Measurements from ENCODE around the gene PER3.

Gene PER3

DNA sequence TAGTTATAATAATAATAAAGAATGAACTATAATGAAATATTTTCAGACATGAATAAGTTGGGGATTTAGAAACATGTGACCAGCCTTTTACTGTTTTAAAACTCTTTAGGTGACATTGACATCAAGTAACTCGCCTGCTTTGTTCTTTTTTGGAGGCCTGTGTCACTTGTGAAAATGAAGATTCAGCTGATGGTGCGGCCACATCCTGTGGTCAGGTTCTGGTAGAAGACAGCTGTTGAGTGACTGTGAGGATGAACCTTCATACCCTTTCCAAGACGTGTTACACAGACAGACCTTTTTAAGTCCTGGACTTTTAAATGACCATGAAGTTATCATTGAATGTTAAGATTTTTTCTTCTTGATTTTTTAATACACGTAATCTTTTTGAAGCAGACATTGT, 58.4 kb downstream of the PER3 start:
- DNase-seq = no peak

DNA sequence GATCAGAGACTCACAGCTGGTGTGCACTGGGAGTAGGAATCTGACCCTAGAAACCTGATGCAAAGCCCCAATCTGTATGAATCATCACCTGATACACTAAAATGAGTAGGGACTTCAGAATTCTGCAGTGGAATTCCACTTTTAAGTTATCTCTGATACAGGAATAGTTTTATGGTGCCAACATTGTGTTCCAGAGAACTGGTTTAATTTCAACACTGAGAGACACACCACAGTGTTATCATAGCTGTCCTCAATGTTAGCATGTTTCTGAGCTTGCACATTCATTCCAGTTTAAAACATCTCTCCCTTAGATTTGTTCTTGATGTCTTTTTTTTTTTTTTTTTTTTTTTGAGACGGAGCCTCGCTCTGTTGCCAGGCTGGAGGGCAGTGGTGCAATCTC, 61.7 kb downstream of the PER3 start:
- no peak for DNase-seq

DNA sequence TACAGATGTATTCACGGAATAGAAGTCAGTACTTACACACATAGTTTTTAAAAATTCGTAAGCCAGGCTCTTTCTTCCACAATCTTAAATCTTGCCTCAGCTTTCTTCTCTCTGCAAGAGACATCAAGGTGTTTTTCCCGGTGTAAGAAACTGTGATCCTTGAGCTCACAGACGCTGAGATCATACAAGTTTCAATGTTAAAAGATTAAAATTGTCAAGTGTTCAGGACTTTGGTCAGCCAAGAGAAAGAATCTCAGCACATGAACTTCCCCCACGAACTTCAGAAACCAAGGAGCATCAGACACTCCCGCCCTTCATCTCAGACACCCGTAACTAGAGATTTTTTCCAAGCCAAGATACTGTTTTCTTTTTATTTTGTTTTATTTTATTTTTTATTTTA, 62.6 kb downstream of the PER3 start:
- DNase-seq = no peak

DNA sequence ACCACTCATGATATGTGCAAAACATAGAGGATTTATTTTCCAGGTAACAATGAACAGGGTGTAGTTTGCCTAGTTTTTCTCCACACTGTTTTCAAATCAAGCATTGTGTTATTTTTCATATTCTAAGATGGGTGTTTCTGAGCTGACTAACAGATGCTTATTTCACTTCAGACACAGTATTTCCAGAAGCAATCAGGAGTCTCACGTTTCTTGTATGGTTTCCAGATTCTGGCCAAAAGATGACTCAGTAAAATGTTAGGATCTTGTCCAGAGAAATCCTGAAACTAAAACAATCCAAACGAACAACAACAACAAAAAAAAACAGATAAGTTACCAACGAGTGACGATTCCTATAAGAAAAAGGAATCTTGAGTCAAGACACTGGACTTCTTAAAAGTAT, 63.5 kb downstream of the PER3 start:
- no peak for DNase-seq

DNA sequence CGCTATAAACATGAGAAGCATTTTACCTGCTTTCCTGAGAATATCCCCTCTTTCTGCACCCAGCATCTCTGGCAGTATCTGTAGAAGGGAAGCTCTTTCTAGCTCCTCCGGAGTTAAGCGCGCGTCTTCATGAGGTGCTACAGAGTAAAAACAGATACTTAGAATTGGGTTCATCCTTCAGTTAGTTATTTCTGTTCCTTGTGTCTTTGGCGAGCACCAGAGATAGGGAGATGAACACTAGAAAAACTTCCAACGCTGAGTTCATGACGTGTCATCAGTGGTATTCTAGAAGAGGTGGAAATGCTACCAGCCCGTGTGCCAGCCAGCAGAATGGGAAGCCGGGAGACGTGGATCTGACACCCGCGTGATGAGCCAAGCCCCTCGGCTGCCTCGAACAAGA, 66.7 kb downstream of the PER3 start:
- DNase-seq = no peak

DNA sequence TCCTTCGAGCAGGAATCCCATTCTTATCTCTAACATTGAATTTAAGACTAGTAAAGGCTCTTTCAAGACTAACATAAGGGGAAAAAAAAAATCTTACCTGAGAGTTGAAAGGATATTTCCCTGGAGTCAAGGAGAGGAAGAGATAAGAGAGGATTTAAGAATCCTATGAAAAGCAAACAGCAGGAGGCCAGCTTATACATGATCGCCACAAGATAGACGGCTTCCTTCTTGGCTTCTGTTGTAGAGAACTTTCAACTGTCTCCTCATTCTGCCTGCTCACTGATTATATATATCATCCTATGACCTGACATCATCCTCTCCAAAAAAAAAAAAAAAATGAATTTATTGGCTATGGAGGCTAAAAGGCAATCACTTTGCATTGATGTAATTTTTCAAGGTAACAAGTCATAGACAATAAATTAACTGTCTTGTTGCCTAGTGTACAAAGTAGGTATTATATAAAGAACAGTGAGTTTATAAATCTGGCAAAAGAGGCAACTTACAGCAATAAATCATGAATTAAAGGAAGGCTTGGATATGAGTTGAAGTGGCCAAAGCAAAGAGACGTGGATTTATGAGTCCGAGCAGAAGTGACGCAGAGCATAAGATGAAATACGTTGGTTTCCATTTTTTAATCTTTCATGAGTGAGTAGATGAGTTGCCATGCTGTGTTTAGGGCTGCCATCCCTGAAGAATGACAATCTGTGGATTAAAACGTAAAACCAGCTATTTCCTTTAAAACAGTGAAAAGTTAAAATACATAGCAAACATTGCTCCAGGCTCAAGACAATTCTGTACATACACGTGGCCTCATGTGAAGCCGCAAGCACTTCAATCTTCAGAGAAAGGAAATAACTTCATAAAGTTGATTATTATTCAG, 69.0 kb downstream of the PER3 start, which contains the start of gene UTS2:
UTS2 (minus strand) TSS at position 262 of the 880 bp plus-strand sequence; CDS start at position 200, 62 bp downstream.
- DNase-seq = no peak

DNA sequence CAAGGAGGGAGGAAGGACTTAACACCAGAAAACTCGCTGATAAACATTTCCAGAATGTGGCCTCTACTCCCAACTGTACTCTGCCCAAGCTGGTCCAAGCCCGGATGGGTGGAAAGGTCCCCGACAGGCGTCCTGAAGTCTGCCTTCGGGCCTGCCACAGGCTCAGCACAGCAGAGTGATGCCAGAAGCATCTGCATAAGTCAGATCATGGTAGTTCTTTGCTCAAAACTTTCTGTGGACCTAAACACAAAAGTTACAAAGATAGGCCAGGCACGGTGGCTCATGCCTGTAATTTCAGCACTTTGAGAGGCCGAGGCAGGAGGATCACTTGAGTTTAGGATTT, 69.6 kb downstream of the PER3 start:
- no peak for DNase-seq

DNA sequence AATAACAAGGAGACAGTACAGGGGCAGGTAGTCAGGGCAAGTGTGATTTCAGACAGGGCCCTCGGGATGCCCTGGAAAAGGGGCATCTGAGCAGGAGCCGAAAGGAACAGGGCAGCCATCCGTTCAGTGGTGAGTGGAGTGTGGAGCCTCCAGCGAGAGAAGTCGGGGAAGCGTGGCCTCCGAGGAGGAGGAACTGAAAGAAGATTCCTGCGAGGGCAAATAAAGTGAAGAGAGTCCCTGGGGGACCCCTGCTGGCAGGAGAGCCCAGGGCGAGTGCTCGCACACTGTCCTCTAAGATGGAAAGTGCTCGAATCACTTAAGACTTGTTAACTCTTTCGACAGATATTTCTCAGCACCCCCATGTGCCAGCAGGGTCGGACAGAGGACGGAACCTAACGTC, 72.3 kb downstream of the PER3 start:
- DNase-seq = no peak

DNA sequence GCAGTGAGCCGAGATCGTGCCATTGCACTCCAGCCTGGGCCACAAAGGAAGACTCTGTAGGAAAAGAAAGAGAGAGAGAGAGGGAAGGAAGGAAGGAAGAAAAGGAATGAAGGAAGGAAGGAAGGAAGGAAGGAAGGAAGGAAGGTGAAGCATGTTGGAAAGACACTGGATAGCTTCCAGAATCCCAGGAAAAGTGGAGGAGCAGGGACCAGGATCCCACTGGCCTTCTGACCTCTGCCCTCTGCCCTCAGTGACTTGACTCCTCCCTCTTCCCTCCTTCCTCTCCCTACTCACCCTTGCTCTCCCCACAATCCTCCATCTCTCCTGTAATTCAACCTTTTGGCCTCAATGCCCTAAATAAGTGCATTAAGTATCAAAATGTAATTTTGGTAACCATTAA, 72.9 kb downstream of the PER3 start:
- no peak for DNase-seq

DNA sequence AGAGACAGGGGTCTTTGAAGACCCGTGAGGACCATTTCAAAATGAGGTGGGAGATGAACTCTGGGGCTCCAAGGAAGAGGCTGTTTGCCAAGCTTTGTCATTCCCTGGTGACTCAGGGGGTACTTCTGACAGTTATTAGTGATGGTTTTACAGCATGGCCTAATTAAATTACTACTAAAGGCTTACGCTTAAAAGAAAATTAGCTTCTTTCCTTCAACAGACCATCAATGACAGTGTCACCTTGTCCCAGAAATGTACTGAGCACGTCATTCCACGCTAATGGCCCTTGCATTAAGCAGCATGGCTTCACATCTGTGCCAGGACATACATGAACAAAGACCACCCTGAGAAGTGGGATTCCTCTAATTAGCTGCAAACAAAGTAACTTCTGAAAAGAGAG, 73.9 kb downstream of the PER3 start:
- no peak for DNase-seq

DNA sequence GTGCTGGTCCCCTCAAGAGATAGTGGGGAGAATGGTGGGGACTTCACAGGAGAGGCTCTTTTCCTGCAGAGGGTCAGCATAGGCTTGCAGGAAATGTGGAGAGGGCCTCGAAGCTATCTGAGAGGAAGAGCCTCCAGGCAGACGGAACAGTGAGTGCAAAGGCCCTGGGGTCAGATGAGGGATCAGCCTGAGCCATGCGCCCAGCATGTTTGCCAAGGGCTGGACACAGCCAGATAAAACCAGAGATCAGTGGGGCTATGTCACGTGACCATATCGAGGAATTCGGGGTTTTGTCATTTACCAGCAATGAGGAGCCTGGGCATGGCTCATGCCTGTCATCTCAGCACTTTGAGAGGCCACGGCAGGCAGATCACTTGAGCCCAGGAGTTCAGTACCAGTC, 75.3 kb downstream of the PER3 start:
- no peak for DNase-seq

DNA sequence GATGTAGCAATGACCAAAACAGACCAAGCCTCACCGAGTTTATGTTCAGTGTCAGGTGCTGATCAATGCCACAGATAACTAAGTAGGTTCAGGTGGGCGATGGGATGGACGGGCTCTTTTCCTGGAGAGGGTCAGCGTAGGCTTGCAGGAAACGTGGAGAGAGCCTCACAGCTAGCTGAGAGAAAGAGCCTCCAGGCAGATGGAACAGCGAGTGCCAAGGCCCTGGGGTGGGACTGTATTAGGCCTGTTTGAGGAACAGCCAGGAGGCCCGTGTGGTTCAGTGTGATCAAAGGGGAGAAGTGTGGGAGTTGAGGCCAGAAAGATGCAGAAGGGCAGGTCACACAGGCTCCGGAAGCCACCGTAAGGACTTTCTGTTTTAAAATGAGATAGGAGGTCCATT, 76.0 kb downstream of the PER3 start:
- no peak for DNase-seq

DNA sequence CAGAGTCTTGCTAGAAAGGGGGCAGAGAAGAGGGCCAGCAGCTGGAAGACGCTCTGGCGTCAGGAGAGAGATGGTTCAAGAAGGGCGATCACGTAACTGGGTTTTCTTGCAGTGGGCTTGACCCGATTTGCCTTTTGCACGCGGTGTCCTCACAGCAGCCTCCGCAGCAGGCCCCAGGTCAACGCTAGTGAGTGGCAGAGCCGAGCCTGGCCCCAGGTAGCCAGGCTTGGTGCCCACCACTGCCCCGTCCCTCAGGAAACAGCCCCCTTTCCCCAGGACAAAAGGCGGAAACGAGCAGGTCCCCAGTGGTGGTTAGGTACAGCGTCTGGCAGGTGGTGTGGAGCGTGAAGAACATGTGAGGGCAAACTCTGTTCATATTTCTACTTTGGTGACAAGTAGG, 77.4 kb downstream of the PER3 start:
- DNase-seq = no peak

DNA sequence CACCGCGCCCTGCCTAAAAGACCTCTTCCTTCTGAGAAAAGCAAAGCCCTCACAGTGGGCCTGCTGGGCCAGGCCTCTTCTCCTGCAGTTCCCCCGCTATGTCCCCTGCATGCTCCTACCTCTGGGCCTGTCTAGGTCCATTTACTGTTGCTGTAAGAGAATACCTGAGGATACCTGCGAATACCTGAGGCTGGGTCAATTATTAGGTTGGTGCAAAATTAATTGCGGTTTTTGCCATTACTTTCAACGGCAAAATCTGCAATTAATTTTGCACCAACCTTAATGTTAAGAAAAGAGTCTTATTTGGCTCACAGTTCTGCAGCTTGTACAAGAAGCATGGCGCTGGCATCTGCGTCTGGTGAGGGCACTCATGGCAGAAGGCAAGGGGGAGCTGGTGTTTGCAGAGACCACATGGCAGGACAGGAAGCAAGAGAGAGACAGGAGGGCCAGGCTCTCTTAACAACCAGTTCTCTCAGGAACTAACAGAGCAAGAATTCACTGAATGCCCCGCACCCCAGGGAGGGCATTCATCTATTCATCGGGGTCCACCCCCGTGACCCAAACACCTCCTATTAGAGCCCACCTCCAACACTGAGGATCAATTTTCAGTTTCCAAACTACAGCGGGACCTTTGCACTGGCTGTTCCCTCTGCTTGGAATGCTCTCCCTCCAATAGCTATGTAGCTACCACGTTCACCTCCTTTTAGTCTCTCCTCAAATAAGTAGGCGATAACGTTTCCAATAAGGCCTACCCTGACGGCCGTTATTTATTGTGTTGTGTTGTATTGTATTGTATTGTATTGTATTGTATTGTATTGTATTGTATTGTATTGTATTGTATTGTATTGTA, 78.3 kb downstream of the PER3 start:
- no peak for DNase-seq

DNA sequence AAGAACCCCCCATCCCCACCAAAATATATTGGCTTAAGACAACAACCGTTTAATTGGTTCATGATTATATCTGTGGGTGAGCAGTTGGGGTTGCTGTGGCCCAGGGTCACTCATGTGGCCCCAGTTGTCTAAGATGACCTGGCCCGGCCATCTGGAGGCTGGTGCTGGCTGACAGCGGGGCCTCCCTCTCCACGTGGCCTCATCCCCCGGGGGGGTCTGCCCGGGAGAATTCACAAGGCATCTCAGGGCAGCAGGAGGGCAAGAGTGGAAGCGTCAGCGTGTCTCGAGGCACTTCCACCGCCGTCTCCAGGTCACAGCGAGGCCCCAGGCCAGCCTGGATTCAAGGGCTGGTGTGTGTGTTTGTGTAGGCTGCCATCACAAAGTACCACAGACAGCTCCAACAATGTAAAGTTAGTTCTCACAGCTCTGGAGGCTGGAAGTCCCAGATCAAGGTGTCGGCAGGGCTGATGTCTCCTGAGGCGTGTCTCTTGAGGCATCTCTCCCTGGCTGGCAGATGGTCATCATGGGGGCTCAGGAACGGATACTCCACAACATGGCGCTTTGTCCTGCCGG, 79.8 kb downstream of the PER3 start:
- no peak for DNase-seq

DNA sequence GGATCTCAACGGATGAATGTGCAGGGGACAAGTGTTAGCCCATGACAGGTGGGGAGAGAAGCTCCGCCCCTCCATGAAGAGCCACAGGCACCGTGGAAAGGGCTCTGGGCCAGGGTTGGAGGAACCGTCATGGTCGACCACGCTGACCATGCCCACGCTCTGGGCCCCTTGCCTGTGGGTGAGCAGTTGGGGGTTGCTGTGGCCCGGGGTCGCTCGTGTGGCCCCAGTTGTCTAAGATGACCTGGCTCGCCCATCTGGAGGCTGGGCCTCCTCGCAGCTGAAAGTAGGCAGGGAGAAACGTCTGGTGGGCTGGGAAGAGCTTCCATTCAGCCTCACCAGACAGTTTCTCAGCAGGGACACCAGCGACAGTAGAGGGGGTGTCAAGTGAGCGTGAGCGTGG, 81.9 kb downstream of the PER3 start:
- no peak for DNase-seq

DNA sequence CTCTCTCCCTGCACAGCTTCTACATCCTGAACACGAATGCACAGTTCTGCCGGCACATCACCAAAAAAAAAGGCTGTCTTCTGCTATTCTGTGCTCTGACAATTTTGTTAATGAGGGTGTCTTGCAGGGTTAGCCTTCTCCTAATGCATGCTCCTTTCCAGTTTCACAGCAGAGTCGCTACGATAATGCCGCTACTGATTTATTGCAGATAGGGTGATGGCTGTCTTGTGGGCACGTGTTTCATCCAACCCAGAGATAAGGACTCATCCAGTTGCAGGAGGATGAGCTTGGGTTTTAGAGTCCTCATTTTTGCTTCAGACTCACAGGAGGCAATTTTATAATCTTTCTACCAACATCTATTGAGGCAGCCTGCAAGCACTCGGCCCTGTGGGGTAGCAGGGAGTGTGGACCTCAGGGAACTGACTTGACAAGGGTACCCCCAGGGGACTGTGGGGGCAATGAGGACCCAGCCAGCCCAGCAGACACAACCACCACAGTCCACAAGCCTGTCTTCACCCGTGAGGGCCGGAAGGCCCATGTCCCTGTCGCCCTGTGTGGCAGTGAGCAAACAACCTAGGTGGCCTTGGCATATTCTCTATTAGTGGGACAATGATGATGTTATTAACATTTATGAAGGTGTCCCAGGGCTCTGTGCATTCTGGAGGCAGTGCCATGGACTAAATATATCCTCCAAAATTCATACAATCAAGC, 84.1 kb downstream of the PER3 start:
- no peak for DNase-seq

DNA sequence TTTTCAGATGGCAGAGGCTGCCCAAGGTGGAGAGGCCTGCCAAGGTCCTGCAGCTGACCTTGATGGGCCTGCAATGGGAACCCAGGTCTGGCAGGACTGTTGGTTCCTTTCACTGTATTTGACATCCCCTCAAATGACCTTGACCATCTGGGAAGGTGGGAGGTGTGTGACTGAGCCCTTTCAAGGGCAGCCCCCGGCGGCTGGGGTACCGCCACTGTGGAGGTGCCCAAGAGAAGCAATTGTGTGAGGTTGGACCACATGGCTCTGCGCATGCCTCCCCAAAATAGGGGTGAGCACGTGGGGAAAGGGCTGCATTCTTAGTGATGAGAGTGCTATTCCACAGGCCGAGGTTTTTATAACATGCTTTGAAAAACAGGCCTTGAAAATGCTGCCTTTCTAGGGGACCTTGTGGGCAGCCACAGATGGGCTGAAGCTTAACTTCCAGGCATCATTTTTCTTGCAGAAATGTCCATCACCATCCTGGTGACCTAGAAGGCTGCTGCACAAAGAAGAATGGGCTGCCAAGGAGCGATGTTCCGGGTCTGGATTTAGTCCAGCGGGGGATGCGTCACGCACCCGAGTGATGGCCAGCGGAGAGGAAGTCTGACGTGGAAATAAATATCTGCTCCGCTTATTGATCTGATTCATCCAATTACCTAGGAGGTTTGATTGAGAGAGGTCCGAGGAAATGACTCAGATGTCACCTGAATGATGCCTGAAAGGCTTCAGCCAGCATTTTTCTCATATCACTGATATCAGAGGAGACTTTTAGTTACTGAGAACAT, 85.2 kb downstream of the PER3 start:
- DNase-seq = no peak

DNA sequence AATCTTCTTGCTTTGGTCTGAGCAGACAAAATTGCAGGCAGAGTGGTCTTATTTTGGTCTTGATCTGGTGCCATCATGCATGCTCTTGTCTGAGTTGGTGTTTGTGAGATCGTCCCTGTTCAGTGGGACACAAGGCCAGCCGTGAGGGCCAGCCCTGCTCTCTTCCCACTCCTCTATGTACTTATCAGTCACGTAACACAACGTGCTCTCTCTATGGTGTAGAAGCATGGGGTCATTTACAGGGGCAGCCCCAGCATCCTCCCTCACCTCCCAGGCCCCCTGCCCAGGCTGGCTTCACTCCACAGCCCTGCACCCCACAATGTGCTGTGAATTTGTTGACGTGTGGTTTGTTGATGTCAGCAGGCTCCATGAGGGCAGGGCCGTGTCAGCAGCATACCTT, 87.0 kb downstream of the PER3 start:
- DNase-seq = no peak

DNA sequence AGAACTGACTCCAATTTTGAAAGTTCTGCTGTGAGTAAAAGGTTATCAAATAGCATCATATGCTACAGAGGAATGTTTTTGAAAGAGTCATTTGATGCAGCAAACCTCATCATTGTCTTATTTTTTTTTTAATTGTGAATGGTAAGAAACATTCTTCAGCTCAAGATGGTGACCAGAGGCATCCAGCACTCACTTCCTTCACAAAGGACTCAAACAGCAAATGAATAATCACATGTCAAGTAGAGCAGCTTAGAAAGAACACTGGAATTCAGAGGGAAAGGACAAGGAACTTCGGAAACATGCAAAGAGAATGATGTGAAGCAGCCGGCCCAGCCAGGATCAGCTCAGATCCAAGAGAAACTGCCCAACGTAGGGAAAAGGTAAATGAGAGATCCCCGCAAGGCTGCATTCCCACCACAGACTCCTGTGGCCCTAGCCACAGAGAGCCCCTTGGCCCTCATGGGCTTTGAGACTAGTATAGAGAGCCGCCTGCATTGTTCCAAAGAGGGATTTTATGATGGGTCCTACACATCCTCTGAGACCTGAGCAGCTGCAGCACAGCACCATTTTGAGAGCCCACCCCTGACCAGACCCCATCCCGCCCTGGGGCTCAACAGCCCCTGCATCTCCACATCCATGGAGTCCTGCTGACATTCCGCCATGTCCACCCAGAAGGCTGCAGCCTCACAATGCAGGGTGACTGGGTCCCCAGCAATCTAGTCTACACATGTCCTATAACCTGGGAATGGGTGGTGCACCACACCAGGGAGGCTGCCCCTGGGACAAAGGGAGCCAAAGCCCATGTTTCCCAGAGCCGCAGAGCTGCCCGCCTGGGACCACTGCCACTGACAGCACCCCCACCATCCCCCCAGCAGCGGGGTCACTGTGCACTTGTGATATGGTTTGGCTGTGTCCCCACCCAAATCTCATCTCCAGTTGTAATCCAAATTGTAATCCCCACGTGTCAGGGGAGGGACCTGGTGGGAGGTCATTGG, 90.0 kb downstream of the PER3 start:
- DNase-seq = no peak

DNA sequence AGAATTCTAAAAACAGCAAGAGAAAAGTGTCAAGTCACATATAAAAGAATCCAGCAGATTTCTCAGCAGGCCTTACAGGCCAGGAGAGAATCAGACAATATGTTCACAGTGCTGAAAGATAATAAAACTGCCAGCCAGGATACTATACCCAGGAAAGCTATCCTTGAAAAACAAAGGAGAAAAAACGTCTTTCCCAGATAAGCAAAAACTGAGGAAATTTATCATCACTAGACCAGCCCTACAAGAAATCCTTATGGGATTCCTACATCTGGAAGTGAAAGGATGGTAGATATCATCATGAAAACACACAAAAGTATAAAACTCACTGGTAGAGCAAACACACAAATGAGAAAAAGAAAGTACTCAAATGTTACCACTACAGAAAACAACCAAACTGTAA, 93.9 kb downstream of the PER3 start:
- DNase-seq = no peak
